Measurements from ENCODE around the gene GBE1.
"Not testable (repeated sequence)": the region's sequence is repeated elsewhere in the genome, so short reads cannot be mapped to it uniquely, and the experiment has no call there.

Gene GBE1

DNA sequence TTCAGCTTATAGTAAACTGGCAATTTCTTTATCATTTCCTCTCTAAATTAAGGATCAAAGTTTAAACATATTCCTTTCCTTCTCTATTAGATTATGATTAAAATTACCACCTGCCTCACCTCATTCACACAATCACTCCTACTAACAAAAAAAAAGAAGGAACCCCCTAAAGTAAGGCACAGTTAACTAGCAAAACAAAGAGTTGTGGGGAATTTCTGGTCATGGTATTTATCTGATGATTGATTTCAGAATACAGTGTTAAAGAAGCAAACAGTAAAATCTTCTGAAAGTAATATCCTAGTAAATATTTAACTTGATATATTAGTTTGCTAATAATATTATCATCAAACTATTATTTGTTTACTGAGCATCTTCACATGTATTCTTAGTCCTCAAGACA, 8.8 kb downstream of the GBE1 start:
- DNase-seq: no peak

DNA sequence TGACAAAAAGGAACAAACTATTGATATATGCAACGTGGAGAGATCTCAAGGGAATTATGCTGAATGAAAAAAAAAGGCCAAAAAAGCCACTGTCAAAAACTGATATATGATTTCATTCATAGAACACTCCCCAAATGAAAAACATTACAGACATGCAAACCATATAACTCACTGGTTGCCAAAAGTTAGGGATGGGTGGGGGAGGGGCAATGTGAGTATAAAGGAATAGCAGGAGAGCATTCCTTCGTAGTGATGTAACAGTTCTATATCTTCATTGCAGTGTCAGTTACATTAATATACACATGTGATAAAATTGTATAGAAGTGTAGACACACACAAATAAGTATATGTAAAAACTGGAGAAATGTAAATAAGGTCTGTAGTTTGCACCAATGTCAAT, 12.2 kb downstream of the GBE1 start:
- DNase-seq: no peak

GRCh38 chr3:81747280-81747679, 14.2 kb downstream of the GBE1 start:
- DNase-seq: not testable (repeated sequence)

GRCh38 chr3:81744366-81744765, 17.1 kb downstream of the GBE1 start:
- no peak for DNase-seq

DNA sequence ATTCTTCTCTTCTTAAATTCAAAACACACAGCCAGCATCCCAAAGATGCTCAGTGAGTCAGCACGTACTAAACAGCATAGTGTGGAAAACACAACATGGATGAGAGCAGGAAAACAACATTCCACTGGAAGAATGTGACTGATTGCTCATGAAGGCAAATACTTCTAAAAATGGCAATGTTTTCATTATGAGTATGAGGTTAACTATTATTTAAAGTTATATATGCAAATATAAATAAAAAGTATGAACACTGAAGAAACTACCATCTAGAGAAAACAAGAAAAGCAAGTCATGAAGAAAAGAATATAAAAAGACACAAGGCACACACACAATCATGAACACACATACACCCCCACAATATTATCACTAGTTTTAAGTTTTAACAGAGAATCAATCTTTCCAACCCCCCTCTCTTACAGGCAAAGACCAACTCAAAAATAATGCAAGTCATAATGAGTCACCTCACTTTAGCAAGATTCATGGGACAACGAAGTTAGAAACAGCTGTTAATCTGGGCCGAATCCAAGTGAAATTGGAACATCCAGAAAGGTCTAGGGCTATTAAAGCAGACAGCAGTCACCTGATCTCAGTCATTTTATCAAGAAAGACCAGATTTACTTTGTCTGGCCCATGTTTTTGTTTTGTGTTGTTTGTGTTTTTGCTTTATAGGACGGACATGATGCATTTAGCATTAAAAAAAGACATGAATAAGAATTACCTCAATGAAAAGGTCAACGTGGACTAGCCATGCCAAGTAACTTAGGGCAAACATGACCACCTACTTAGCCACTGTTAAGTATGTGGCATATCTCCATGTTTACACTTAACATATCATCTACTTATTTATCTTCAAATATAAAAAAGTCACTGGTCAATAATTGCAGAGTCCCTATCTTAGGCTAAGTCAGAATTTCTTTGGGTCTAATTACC, 18.1 kb downstream of the GBE1 start:
- DNase-seq: no peak

GRCh38 chr3:81742581-81742980, 18.9 kb downstream of the GBE1 start:
- DNase-seq: no peak

GRCh38 chr3:81741216-81741615, 20.2 kb downstream of the GBE1 start:
- DNase-seq: no peak

GRCh38 chr3:81740731-81741130, 20.7 kb downstream of the GBE1 start:
- no peak for DNase-seq

GRCh38 chr3:81735334-81735733, 26.1 kb downstream of the GBE1 start:
- no peak for DNase-seq

- DNase-seq: no peak
Observed at GRCh38 chr3:81734742-81735141, 26.7 kb downstream of the GBE1 start.

DNA sequence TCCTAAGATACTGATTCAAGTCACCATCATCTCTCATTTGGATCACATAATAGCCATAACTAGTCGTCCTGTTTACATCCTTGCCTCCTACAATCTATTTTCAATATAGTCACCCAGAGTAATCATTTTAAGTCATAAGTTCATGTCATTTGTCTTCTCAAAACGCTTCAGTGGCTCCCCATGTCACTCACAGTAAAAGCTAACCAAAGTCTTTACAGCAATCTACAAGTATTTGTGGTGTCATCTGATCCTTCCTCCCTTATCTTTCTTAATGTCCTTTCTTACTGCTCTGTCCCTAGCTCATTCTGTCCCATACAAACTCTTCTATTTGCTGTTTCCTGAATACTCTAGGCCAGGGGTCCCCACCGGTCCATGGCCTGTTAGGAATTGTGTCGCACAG, 28.8 kb downstream of the GBE1 start:
- DNase-seq: no peak

DNA sequence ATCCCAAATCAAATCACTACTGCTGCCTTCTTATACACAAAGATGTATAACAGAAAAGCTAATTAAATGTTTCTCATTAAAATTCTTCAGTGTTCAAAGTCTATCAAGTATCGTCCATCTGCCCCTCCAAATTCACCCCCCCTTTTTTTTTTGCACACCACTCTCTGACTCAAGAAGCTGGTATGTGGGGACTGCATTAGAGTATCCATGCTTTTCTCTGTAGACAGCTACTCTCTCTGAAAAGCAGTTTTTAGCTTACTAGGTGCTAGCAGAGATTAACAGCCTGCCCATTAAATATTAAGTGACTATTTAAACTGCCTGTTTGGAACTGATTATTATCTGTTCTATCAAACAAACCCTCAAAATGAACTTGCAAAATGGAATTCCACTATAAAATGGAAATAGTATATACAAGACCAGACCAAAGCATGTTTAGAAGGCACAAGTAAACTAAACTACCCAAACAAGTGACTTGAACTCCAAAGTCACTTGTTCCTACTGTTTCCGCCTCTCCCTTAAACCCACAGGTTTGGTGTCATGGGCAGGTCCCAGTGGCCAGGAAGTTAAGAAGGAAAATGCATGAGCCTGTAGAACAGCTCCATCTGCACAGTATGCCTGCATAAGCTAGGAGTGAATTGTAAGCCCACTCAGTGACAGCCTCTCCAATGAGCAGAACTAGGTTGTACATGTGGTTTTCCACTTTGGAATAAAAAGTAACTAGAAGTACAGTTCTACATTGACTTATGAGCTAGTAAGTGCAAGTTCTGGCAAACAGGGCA, 32.5 kb downstream of the GBE1 start:
- no peak for DNase-seq

- DNase-seq: no peak
Observed at GRCh38 chr3:81726735-81727134, 34.7 kb downstream of the GBE1 start.

- no peak for DNase-seq
Observed at GRCh38 chr3:81726132-81726531, 35.3 kb downstream of the GBE1 start.

- no peak for DNase-seq
Observed at GRCh38 chr3:81723732-81724313, 37.6 kb downstream of the GBE1 start.

DNA sequence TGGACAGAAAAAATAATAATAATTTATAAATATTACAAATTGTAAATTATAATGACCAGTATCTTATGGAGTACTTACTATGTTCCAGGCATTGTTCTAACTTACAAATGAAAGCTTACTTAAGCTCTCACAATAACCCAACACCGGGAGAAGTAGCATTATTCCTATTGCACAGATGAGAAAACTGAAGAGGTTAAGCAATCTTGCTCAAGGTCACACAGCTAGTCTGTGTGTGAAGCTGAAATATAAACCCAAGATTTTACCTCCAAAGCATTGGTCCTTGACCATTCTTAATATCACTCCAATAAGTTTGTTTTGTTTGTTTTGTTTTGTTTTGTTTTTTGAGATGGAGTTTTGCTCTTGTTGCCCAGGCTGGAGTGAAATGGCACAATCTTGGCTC, 43.1 kb downstream of the GBE1 start:
- no peak for DNase-seq

- no peak for DNase-seq
Observed at GRCh38 chr3:81716870-81717509, 44.5 kb downstream of the GBE1 start.

- no peak for DNase-seq
Observed at GRCh38 chr3:81713031-81713430, 48.4 kb downstream of the GBE1 start.

GRCh38 chr3:81709606-81710005, 51.8 kb downstream of the GBE1 start:
- DNase-seq: no peak

GRCh38 chr3:81707996-81708395, 53.4 kb downstream of the GBE1 start:
- DNase-seq: no peak

DNA sequence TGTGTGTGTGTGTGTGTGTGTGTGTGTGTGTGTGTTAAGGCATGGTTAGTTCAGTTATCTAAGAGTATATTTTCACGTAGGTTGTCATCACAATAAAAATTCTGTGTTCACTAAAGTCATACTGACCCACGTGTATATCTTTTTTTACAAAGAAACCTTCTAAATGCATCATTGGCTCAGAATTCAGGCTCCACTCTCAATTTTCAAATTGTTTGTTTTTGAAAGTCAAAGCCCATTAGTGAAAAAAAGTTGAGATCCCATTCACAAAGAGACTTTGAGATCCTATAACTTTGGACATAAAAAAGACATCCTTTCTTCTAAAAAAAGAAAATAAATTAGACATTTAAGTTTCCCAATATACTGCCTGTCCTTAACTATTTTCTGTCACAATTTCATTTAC, 59.3 kb downstream of the GBE1 start:
- DNase-seq: no peak

DNA sequence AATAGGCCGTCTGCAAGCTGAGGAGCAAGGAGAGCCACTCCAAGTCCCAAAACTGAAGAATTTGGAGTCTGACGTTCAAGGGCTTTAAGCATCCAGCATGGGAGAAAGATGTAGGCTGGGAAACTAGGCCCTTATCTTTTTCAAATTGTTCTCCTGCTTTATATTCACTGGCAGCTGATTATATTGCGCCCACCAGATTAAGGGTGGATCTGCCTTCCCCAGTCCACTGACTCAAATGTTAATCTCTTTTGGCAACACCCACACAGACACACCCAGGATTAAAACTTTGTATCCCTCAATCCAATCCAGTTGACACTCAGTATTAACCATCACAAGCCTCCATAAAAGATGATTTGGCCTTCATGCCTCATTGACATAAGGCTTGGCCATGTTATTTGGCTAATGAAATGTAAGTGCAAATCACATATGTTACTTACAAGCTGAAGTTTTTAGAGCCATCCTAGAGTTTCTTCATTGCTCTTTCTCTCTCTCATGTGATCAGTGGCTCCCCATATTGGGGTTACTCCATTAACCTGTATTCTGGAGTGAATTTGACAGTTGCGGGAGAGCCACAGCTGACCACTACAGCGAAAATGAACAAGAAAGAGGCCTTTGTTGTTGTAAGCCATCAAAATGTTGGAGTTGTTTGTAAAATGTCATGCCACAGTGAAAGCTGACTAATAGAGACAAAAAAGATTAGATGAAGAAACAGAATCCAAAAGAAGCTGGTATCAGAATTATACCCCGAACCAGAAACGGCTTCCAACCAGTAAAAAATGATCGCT, 61.7 kb downstream of the GBE1 start:
- DNase-seq: no peak
